OCI-LY7 (cell line): ENCODE measurements around the gene CBX8. TPM values are rescaled to one million over a fixed set of nuclear protein-coding genes. Genes with fewer than 3 reads are reported as not detected.

Experiments used
- total RNA-seq, 2 experiments: library from RNA; depleted of rRNA in 1 of 2; stranded (reverse); fragments of >200 nt in 1 of 2; shearing (Covaris generic) in 1 of 2; gene quantifications; 2 replicates each; pipeline ENCODE4 v1.2.3, GENCODE V29; 2014 to 2022

CBX8 gene
- total RNA-seq, 2 experiments from 2014 or later: 7.5 to 16.3 TPM

Other genes starting within 250 kb of the CBX8 start
- not detected in 2 replicates for gene RBFOX3, start 186.0 kb downstream of the CBX8 start, total RNA-seq (2014; rRNA removed; shearing (Covaris generic))
- gene RBFOX3, start 186.0 kb downstream of the CBX8 start, total RNA-seq (2022): not detected in 2 replicates
- 0.28 and 0.93 TPM in 2 replicates for gene ENPP7, start 66.1 kb downstream of the CBX8 start, total RNA-seq (2014; rRNA removed; shearing (Covaris generic))
- gene ENPP7, start 66.1 kb downstream of the CBX8 start, total RNA-seq (2022): 0.42 and 0.53 TPM in 2 replicates
- gene CBX2, start 18.9 kb downstream of the CBX8 start, total RNA-seq (2014; rRNA removed; shearing (Covaris generic)): 29.9 and 31.5 TPM in 2 replicates
- 27.9 and 31.2 TPM in 2 replicates for gene CBX2, start 18.9 kb downstream of the CBX8 start, total RNA-seq (2022)
- gene CBX4, start 42.4 kb upstream of the CBX8 start, total RNA-seq (2014; rRNA removed; shearing (Covaris generic)): 98.9 and 109 TPM in 2 replicates
- 110 and 121 TPM in 2 replicates for gene CBX4, start 42.4 kb upstream of the CBX8 start, total RNA-seq (2022)
- 0.38 and 0.41 TPM in 2 replicates for gene TBC1D16, start 238.8 kb upstream of the CBX8 start, total RNA-seq (2014; rRNA removed; shearing (Covaris generic))
- 0.63 and 0.74 TPM in 2 replicates for gene TBC1D16, start 238.8 kb upstream of the CBX8 start, total RNA-seq (2022)
- not detected in 2 replicates for gene CCDC40, start 239.6 kb upstream of the CBX8 start, total RNA-seq (2014; rRNA removed; shearing (Covaris generic))
- not detected in 2 replicates for gene CCDC40, start 239.6 kb upstream of the CBX8 start, total RNA-seq (2022)